Breast epithelium (tissue), 3 donors: Measurements from ENCODE around the gene LLCFC1.

Experiments
- CTCF ChIP-seq, 3 donors: fragments of 450-650 bp; IDR thresholded peaks; one replicate each; pipeline ENCODE4 v1.5.1; 2016 to 2017; ENCODE audit warnings: antibody characterized with exemption in 3 of 3, mild to moderate bottlenecking in 3 of 3, moderate library complexity in 3 of 3
- POLR2A ChIP-seq: fragments of 450-650 bp; IDR thresholded peaks from one replicate; pipeline ENCODE4 v1.6.1; 2016; ENCODE audit warnings: antibody characterized with exemption, mild to moderate bottlenecking, moderate library complexity
- POLR2AphosphoS5 ChIP-seq, 3 donors: sonication (generic); formaldehyde crosslinking; IDR thresholded peaks; one replicate each; pipeline ENCODE4 v1.6.1; 2017; ENCODE audit warnings: antibody characterized with exemption in 3 of 3

- TF ChIP-seq POLR2A (no peak), CTCF (IDR thresholded peaks at IDR 0.05) (no peak), POLR2AphosphoS5 (IDR thresholded peaks at IDR 0.05) (no peak)
Observed at GRCh38 chr7:142894985-142895593, 44.2 kb upstream of the LLCFC1 start.
